Measurements from ENCODE around the gene TBC1D3K. TPM values are rescaled to one million over a fixed set of nuclear protein-coding genes. Genes with fewer than 3 reads are reported as not detected.

TBC1D3K gene
- not detected in 2 replicates for total RNA-seq

DNA sequence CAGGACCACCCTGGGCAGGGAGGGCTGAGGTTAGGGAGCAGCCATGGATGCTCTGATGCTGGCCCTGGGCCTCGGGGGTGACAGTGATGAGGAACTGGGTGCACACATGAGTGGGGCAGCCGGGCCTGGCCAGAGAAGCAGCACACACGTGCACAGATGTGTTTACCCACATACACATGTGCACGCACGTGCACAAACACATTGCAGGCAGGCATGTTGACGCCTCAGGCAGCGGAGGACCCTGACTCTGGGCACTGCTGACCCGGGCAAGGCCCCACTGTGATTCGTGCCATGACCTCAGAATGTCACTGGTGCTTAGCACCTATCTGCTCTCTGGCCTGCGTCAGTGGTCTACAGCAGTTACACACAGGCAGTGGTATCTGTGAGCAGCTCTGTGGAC lies at the start of gene TBC1D3K:
TBC1D3K (plus strand) TSS at position 301 of the 400 bp plus-strand sequence. CDS start 1,585 bp downstream, outside the sequence.

Small RNA genes lying within 50 kb of the gene (small RNA-seq; reads per million reads assigned to genes)
- not detected for gene RF00001
- gene RNU6-489P: not detected

Other genes starting within 250 kb of the TBC1D3K start
- not detected in 2 replicates for gene HNF1B, start 179.4 kb upstream of the TBC1D3K start, total RNA-seq
- gene TBC1D3L, start 64.6 kb downstream of the TBC1D3K start, total RNA-seq: 10.1 and 21.6 TPM in 2 replicates
- gene TBC1D3D, start 79.6 kb downstream of the TBC1D3K start, total RNA-seq: 1.1 TPM in 1 of 2 replicates, not detected in the other
- gene TBC1D3C, start 144.2 kb downstream of the TBC1D3K start, total RNA-seq: not detected in 2 replicates
- not detected in 2 replicates for gene TBC1D3E, start 203.5 kb downstream of the TBC1D3K start, total RNA-seq